ENCODE data around the gene PTH1R. TPM values are rescaled to one million over a fixed set of nuclear protein-coding genes. Genes with fewer than 3 reads are reported as not detected.

The PTH1R gene
- total and polyA plus RNA-seq, 8 donors = 2.6 to 22.4 (median 3.8) TPM

- H3K27ac ChIP-seq = peak overlapping the region; percentile 24 to 88 (median 81)
- 87 to 95% (median 90%) methylated on average over 6 of the region's 6 CpGs for WGBS, 5 donors
- TF ChIP-seq POLR2A (IDR thresholded peaks at IDR 0.05) (no peak), POLR2AphosphoS5 (IDR thresholded peaks at IDR 0.05) (no peak), EP300 (IDR thresholded peaks at IDR 0.05) (no peak), CTCF (IDR thresholded peaks at IDR 0.05) (no peak)
- H3K36me3 ChIP-seq = peaks cover 27 to 52% (median 42%) of the 10 kb centered on the region in 4 donors
- no peak for DNase-seq
- no peaks in the 10 kb centered on the region for H3K27me3 ChIP-seq
- intact Hi-C loops (cut with DNase I; ENCODE audit: low total_unique reads) = no loop called here
- no peaks in the 10 kb centered on the region for H3K9me3 ChIP-seq
- H3K4me3 ChIP-seq = no peak overlapping the region
- H3K4me1 ChIP-seq = peaks cover 75 to 98% (median 91%) of the 10 kb centered on the region in 4 donors
Measured at GRCh38 chr3:46927718-46928073, 50.2 kb downstream of the PTH1R start.

GRCh38 chr3:46928282-46928681 lies 50.8 kb downstream of the PTH1R start:
- no peak for DNase-seq

GRCh38 chr3:46929324-46929723 lies 51.8 kb downstream of the PTH1R start:
- H3K27ac ChIP-seq = peak overlapping the region; percentile 81 to 88 (median 87)
- TF ChIP-seq CTCF (IDR thresholded peaks at IDR 0.05) (no peak), POLR2AphosphoS5 (IDR thresholded peaks at IDR 0.05) (peak in 2 of 3 donors; percentile 71 to 78), POLR2A (IDR thresholded peaks at IDR 0.05) (peak in 1 of 4 donors; percentile 8), EP300 (IDR thresholded peaks at IDR 0.05) (no peak)
- intact Hi-C loops (cut with DNase I; ENCODE audit: low total_unique reads) = no loop called here
- peaks cover 16 to 35% (median 26%) of the 10 kb centered on the region in 4 donors for H3K36me3 ChIP-seq
- no peak overlapping the region for H3K4me3 ChIP-seq
- WGBS, 5 donors = 21 to 54% (median 34%) methylated on average over 2 of the region's 2 CpGs
- DNase-seq = peak in 1 of 2 donors; percentile 92
- H3K4me1 ChIP-seq = peaks cover 86 to 100% (median 94%) of the 10 kb centered on the region in 4 donors
- no peaks in the 10 kb centered on the region for H3K9me3 ChIP-seq
- no peaks in the 10 kb centered on the region for H3K27me3 ChIP-seq

More at GRCh38 chr3:46928282-46928681, 50.8 kb downstream of the PTH1R start:
- no peak overlapping the region for H3K4me3 ChIP-seq
- H3K36me3 ChIP-seq = peaks cover 24 to 46% (median 36%) of the 10 kb centered on the region in 4 donors
- WGBS, 5 donors = 61 to 92% (median 81%) methylated on average over 1 of the region's 1 CpG
- peak overlapping the region in 4 of 5 donors; percentile 81 to 88 (median 88) for H3K27ac ChIP-seq
- TF ChIP-seq POLR2AphosphoS5 (IDR thresholded peaks at IDR 0.05) = no peak
- no peaks in the 10 kb centered on the region for H3K27me3 ChIP-seq
- H3K9me3 ChIP-seq = no peaks in the 10 kb centered on the region
- H3K4me1 ChIP-seq = peaks cover 81 to 100% (median 95%) of the 10 kb centered on the region in 4 donors
- intact Hi-C loops (cut with DNase I; ENCODE audit: low total_unique reads) = no loop called here

GRCh38 chr3:46930166-46930944 lies 52.8 kb downstream of the PTH1R start:
- intact Hi-C loops (cut with DNase I; ENCODE audit: low total_unique reads) = no loop called here

More at GRCh38 chr3:46930166-46930944, 52.8 kb downstream of the PTH1R start:
- Histone ChIP-seq H3K27ac (peak overlapping the region; percentile 81 to 88 (median 87)), H3K9me3 (no peaks in the 10 kb centered on the region), H3K4me1 (peaks cover 93 to 100% (median 97%) of the 10 kb centered on the region in 4 donors), H3K4me3 (no peak overlapping the region), H3K27me3 (no peaks in the 10 kb centered on the region), H3K36me3 (peaks cover 8 to 25% (median 15%) of the 10 kb centered on the region in 4 donors)
- DNase-seq = peak; percentile 52 to 66
- WGBS, 5 donors = 39 to 55% (median 45%) methylated on average over 7 to 9 of the region's 9 CpGs
- no peak for TF ChIP-seq POLR2AphosphoS5 (IDR thresholded peaks at IDR 0.05)
- TF ChIP-seq POLR2A (IDR thresholded peaks at IDR 0.05) = no peak
- no peak for TF ChIP-seq CTCF (IDR thresholded peaks at IDR 0.05)
- no peak for TF ChIP-seq EP300 (IDR thresholded peaks at IDR 0.05)

Data from stomach (tissue), 9 donors.